ENCODE data around the gene MAP1LC3B. TPM values are rescaled to one million over a fixed set of nuclear protein-coding genes. Genes with fewer than 3 reads are reported as not detected.

MAP1LC3B gene
- total RNA-seq, 1 experiment from 2014 or later, result 75.2 TPM

DNA sequence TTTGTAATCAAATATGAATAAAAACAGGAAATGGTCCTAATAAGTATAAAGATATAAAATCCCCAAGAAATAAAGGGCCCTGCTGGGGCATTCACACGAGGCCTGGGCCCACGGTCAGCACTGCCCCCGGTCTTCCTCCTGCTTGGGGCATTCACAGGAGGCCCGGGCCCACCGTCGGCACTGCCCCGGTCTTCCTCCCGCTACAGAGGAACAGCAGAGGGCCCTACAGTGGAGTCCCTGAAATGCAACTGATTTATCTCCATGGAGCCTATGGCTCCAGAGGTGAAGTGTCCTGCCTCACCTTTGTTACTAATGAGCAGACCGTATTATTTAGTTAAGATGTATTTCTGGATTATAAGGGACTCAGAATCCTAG, 46.5 kb downstream of the MAP1LC3B start:
- no peak overlapping the region for H3K4me3 ChIP-seq (ENCODE audit: low read depth in 2 of 2, low read length in 2 of 2)
- H3K27me3 ChIP-seq (ENCODE audit: control insufficient read depth, insufficient read depth, low read length), result no peaks in the 10 kb centered on the region
- H3K36me3 ChIP-seq (ENCODE audit: control insufficient read depth, insufficient read depth, low read length), result no peaks in the 10 kb centered on the region
- BruUV-seq (replicated peaks), result no TSS peak
- DNase-seq (ENCODE audit: low read depth, low spot score) (no peak), ATAC-seq (no peak)
- H3K27ac ChIP-seq (ENCODE audit: low read length), result no peak overlapping the region
- POLR2A ChIA-PET, result no interaction called here
- H3K4me1 ChIP-seq (ENCODE audit: control insufficient read depth, insufficient read depth, low read length), result no peaks in the 10 kb centered on the region
- CTCF ChIA-PET, result no interaction called here
- TF ChIP-seq CTCF (IDR thresholded peaks at IDR 0.05) (no peak), SIN3A (IDR thresholded peaks at IDR 0.05; ENCODE audit: borderline replicate concordance, insufficient read depth, low read depth, low read length) (no peak), POLR2AphosphoS5 (IDR thresholded peaks at IDR 0.05; ENCODE audit: low read depth, low read length) (no peak), TCF7L2 (IDR thresholded peaks at IDR 0.05; ENCODE audit: low read depth, low read length) (no peak)
- TF ChIP-seq, protein P1, sequence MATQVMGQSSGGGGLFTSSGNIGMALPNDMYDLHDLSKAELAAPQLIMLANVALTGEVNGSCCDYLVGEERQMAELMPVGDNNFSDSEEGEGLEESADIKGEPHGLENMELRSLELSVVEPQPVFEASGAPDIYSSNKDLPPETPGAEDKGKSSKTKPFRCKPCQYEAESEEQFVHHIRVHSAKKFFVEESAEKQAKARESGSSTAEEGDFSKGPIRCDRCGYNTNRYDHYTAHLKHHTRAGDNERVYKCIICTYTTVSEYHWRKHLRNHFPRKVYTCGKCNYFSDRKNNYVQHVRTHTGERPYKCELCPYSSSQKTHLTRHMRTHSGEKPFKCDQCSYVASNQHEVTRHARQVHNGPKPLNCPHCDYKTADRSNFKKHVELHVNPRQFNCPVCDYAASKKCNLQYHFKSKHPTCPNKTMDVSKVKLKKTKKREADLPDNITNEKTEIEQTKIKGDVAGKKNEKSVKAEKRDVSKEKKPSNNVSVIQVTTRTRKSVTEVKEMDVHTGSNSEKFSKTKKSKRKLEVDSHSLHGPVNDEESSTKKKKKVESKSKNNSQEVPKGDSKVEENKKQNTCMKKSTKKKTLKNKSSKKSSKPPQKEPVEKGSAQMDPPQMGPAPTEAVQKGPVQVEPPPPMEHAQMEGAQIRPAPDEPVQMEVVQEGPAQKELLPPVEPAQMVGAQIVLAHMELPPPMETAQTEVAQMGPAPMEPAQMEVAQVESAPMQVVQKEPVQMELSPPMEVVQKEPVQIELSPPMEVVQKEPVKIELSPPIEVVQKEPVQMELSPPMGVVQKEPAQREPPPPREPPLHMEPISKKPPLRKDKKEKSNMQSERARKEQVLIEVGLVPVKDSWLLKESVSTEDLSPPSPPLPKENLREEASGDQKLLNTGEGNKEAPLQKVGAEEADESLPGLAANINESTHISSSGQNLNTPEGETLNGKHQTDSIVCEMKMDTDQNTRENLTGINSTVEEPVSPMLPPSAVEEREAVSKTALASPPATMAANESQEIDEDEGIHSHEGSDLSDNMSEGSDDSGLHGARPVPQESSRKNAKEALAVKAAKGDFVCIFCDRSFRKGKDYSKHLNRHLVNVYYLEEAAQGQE (IDR thresholded peaks at IDR 0.05; ENCODE audit: insufficient read depth in 1 of 2, low read depth in 2 of 2, low read length in 1 of 2), result no peak
- no peaks in the 10 kb centered on the region for H3K9me3 ChIP-seq (ENCODE audit: control insufficient read depth, insufficient read depth, low read depth, low read length)
- intact Hi-C loops (cut with micrococcal nuclease; ENCODE audit: unreplicated experiment) (no loop called here), in situ Hi-C loops (cut with HindIII; ENCODE audit: low pct_unique_long_range_greater_than_20kb, low sequenced_read_pairs) (no loop called here)

DNA sequence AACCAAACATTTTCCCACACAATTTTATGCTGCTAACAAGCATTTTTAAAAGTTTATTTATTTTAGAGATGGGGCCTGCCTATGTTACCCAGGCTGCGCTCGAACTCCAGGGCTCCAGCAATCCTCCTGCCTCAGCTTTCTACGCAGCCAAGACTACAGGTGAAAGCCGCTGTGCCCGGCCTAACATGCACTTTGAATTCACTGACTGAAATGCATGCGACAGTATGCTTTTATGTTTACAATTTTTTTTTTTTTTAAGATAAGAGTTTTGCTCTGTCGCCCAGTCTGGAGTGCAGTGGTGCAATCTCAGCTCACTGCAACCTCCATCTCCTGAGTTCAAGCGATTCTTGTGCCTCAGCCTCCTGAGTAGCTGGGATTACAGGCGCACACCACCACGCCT, 47.8 kb downstream of the MAP1LC3B start:
- no peak overlapping the region for H3K4me3 ChIP-seq (ENCODE audit: low read depth in 2 of 2, low read length in 2 of 2)
- ATAC-seq, result no peak
- CTCF ChIA-PET, result no interaction called here
- no peak overlapping the region for H3K27ac ChIP-seq (ENCODE audit: low read length)
- no peak for TF ChIP-seq CTCF (IDR thresholded peaks at IDR 0.05)
- no TSS peak for BruUV-seq (replicated peaks)
- intact Hi-C loops (cut with micrococcal nuclease; ENCODE audit: unreplicated experiment), result no loop called here
- H3K27me3 ChIP-seq (ENCODE audit: control insufficient read depth, insufficient read depth, low read length), result no peaks in the 10 kb centered on the region
- H3K9me3 ChIP-seq (ENCODE audit: control insufficient read depth, insufficient read depth, low read depth, low read length), result no peaks in the 10 kb centered on the region
- no peaks in the 10 kb centered on the region for H3K36me3 ChIP-seq (ENCODE audit: control insufficient read depth, insufficient read depth, low read length)
- in situ Hi-C loops (cut with HindIII; ENCODE audit: low pct_unique_long_range_greater_than_20kb, low sequenced_read_pairs), result no loop called here
- H3K4me1 ChIP-seq (ENCODE audit: control insufficient read depth, insufficient read depth, low read length), result no peaks in the 10 kb centered on the region
- DNase-seq (ENCODE audit: low read depth, low spot score), result no peak
- POLR2A ChIA-PET, result no interaction called here

All from Panc1 (cell line).